IMR-90 (cell line): Measurements from ENCODE around the gene MBTPS2. TPM values are rescaled to one million over a fixed set of nuclear protein-coding genes. Genes with fewer than 3 reads are reported as not detected.

Source experiments
- ATAC-seq: fragments of 200-7000 bp; cut with Tn5 transposase; 2 replicates; pipeline ENCODE4 v1.9.1; 2020; ENCODE audit warnings: low read depth, mild to moderate bottlenecking, moderate library complexity
- BruUV-seq: library from RNA; stranded (reverse); fragments of 400-500 nt; replicated peaks from 2 replicates; lab custom pipeline; 2021; lab: Mats Ljungman, UMichigan
- CTCF ChIA-PET: fragments of 300-600 bp; formaldehyde crosslinking; extraction: SDS; loops from one replicate; lab custom pipeline; 2021; ENCODE audit warnings: antibody characterized with exemption; lab: Yijun Ruan, JAX
- POLR2A ChIA-PET: fragments of 300-600 bp; sonication (Branson Sonifier 250); formaldehyde crosslinking; loops from one replicate; lab custom pipeline; 2022; ENCODE audit warnings: antibody characterized with exemption; ENCODE audit not compliant: unreplicated experiment; lab: Charles Lee
- DNase-seq: peaks from one replicate; pipeline ENCODE4 v3.0.0; 2013
- H2AFZ ChIP-seq: replicated peaks from 2 replicates; pipeline ENCODE3; 2013; ENCODE audit warnings: low read length, mild to moderate bottlenecking; ENCODE audit not compliant: poor library complexity
- H2AK5ac ChIP-seq: 2 replicates; pipeline ENCODE4 v1.6.1; 2013; ENCODE audit warnings: low read depth, low read length, inconsistent platforms
- H2AK9ac ChIP-seq: replicated peaks from 2 replicates; pipeline ENCODE3; 2013; ENCODE audit warnings: mild to moderate bottlenecking, low read depth, low read length, moderate library complexity; ENCODE audit not compliant: poor library complexity
- H2BK120ac ChIP-seq: 2 replicates; pipeline ENCODE4 v1.6.1; 2013; ENCODE audit warnings: low read depth, low read length, inconsistent platforms
- H2BK15ac ChIP-seq: 3 replicates; pipeline ENCODE4 v1.6.1; 2013; ENCODE audit warnings: low read depth, low read length, inconsistent platforms
- H2BK20ac ChIP-seq: 2 replicates; pipeline ENCODE4 v1.6.1; 2013; ENCODE audit warnings: low read depth, mild to moderate bottlenecking, inconsistent platforms, low read length, moderate library complexity
- H2BK5ac ChIP-seq: 2 replicates; pipeline ENCODE4 v1.6.1; 2013; ENCODE audit warnings: mild to moderate bottlenecking, low read depth, low read length, inconsistent platforms; ENCODE audit not compliant: poor library complexity, severe bottlenecking
- H3K14ac ChIP-seq: replicated peaks from 2 replicates; pipeline ENCODE4 v1.6.1; 2013; ENCODE audit warnings: low read depth, low read length, inconsistent platforms
- H3K18ac ChIP-seq: 2 replicates; pipeline ENCODE4 v1.6.1; 2013; ENCODE audit warnings: low read depth, low read length, control low read depth
- H3K23ac ChIP-seq: 2 replicates; pipeline ENCODE4 v1.6.1; 2013; ENCODE audit warnings: low read depth, low read length, inconsistent platforms
- H3K27ac ChIP-seq: 2 replicates; pipeline ENCODE4 v1.5.1; 2013; ENCODE audit warnings: mild to moderate bottlenecking, control low read depth, low read length; ENCODE audit not compliant: insufficient read depth
- H3K27me3 ChIP-seq: 2 replicates; pipeline ENCODE4 v1.6.1; 2013; ENCODE audit warnings: low read length; ENCODE audit not compliant: control insufficient read depth, insufficient read depth
- H3K36me3 ChIP-seq: 2 replicates; pipeline ENCODE4 v1.6.1; 2013; ENCODE audit warnings: low read length, mixed read lengths; ENCODE audit not compliant: control insufficient read depth, insufficient read depth
- H3K4ac ChIP-seq: 2 replicates; pipeline ENCODE4 v1.6.1; 2013; ENCODE audit warnings: low read depth, low read length, inconsistent platforms
- H3K4me1 ChIP-seq: 2 replicates; pipeline ENCODE4 v1.6.1; 2013; ENCODE audit warnings: low read length, mixed read lengths; ENCODE audit not compliant: control insufficient read depth, insufficient read depth
- H3K4me2 ChIP-seq: 2 replicates; pipeline ENCODE4 v1.6.1; 2013; ENCODE audit warnings: low read depth, mild to moderate bottlenecking, control low read depth, low read length, moderate library complexity
- H3K4me3 ChIP-seq: 2 replicates; pipeline ENCODE4 v1.5.1; 2013; ENCODE audit warnings: low read depth, mild to moderate bottlenecking, control low read depth, low read length, moderate library complexity; ENCODE audit not compliant: insufficient read depth
- H3K56ac ChIP-seq: 2 replicates; pipeline ENCODE4 v1.6.1; 2013; ENCODE audit warnings: low read length, inconsistent platforms; ENCODE audit not compliant: insufficient read depth; ENCODE audit errors: extremely low read depth
- H3K79me1 ChIP-seq, 2 experiments: 2 replicates each; pipeline ENCODE4 v1.6.1; 2013; ENCODE audit warnings: low read length in 2 of 2, inconsistent platforms in 1 of 2, low read depth in 1 of 2
- H3K9ac ChIP-seq: 2 replicates; pipeline ENCODE4 v1.6.1; 2013; ENCODE audit warnings: low read depth, low read length, control low read depth
- H3K9me1 ChIP-seq: 2 replicates; pipeline ENCODE4 v1.6.1; 2013; ENCODE audit warnings: low read length, inconsistent platforms; ENCODE audit not compliant: insufficient read depth
- H3K9me3 ChIP-seq: 2 replicates; pipeline ENCODE4 v1.6.1; 2013; ENCODE audit warnings: low read length; ENCODE audit not compliant: control insufficient read depth, insufficient read depth
- H4K20me1 ChIP-seq: 2 replicates; pipeline ENCODE4 v1.6.1; 2013; ENCODE audit warnings: low read length, inconsistent platforms; ENCODE audit not compliant: insufficient read depth
- H4K5ac ChIP-seq: 2 replicates; pipeline ENCODE4 v1.6.1; 2013; ENCODE audit warnings: mild to moderate bottlenecking, low read depth, low read length, control low read depth
- H4K8ac ChIP-seq, 2 experiments: 2 replicates each; pipeline ENCODE4 v1.6.1; 2013; ENCODE audit warnings: low read depth in 2 of 2, low read length in 2 of 2, control low read depth in 1 of 2, inconsistent platforms in 1 of 2
- H4K91ac ChIP-seq: 2 replicates; pipeline ENCODE4 v1.6.1; 2013; ENCODE audit warnings: low read depth, low read length, inconsistent platforms; ENCODE audit not compliant: insufficient read depth
- BHLHE40 ChIP-seq: fragments of 150-350 bp; IDR thresholded peaks from 2 replicates; pipeline ENCODE4 v1.6.1; 2016; ENCODE audit warnings: mild to moderate bottlenecking, low read depth, low read length
- CEBPB ChIP-seq: IDR thresholded peaks from 2 replicates; pipeline ENCODE4 v1.6.1; 2012; ENCODE audit warnings: low read depth, low read length, improper control_type of control experiment
- CHD1 ChIP-seq: IDR thresholded peaks from 2 replicates; pipeline ENCODE4 v1.6.1; 2012; ENCODE audit warnings: low read depth, low read length, improper control_type of control experiment
- FOS ChIP-seq: fragments of 150-350 bp; IDR thresholded peaks from 2 replicates; pipeline ENCODE4 v1.6.1; 2016; ENCODE audit warnings: low read depth, low read length
- MAZ ChIP-seq: IDR thresholded peaks from 2 replicates; pipeline ENCODE4 v1.6.1; 2012; ENCODE audit warnings: low read depth, mild to moderate bottlenecking, low read length, improper control_type of control experiment, moderate library complexity, borderline replicate concordance
- NFE2L2 ChIP-seq: fragments of 150-350 bp; IDR thresholded peaks from 2 replicates; pipeline ENCODE4 v1.6.1; 2016; ENCODE audit warnings: low read depth, mild to moderate bottlenecking, low read length
- POLR2A ChIP-seq: IDR thresholded peaks from 2 replicates; pipeline ENCODE4 v1.6.1; 2012; ENCODE audit warnings: mild to moderate bottlenecking, low read depth, low read length
- RAD21 ChIP-seq: IDR thresholded peaks from 2 replicates; pipeline ENCODE4 v1.6.1; 2012; ENCODE audit warnings: low read length, improper control_type of control experiment
- RCOR1 ChIP-seq: IDR thresholded peaks from 2 replicates; pipeline ENCODE4 v1.6.1; 2012; ENCODE audit warnings: mild to moderate bottlenecking, low read length, improper control_type of control experiment; ENCODE audit not compliant: insufficient replicate concordance
- RFX5 ChIP-seq: IDR thresholded peaks from 2 replicates; pipeline ENCODE4 v1.8.0; 2012; ENCODE audit warnings: low read depth, mild to moderate bottlenecking, low read length, moderate library complexity
- SMC3 ChIP-seq: fragments of 150-350 bp; IDR thresholded peaks from 2 replicates; pipeline ENCODE4 v1.6.1; 2016; ENCODE audit warnings: low read depth, mild to moderate bottlenecking, antibody characterized with exemption, low read length, moderate library complexity
- dilution Hi-C: fragments of 300-500 bp; cut with HindIII; formaldehyde crosslinking; loops from one replicate; pipeline ENCODE4 v1.14.3; 2018; ENCODE audit warnings: low sequenced_read_pairs; ENCODE audit not compliant: unreplicated experiment
- in situ Hi-C: fragments of 300-500 bp; cut with MboI; formaldehyde crosslinking; loops from 3 replicates; pipeline ENCODE4 v1.14.3; 2019; ENCODE audit warnings: low sequenced_read_pairs, inconsistent platforms, mixed read lengths
- intact Hi-C: fragments of 100-400 bp; cut with micrococcal nuclease; formaldehyde crosslinking; loops from 2 replicates; pipeline ENCODE4 v1.10.0; 2022
- polyA plus RNA-seq, 3 experiments: library from polyadenylated mRNA; depleted of rRNA; stranded (reverse); fragments of >200 nt; gene quantifications; 2 replicates each; pipeline ENCODE4 v1.2.3, GENCODE V29; 2012; ENCODE audit warnings: low replicate concordance in 1 of 3
- total RNA-seq: library from RNA; depleted of rRNA; stranded (reverse); fragments of >200 nt; gene quantifications from 2 replicates; pipeline ENCODE4 v1.2.3, GENCODE V29; 2012
- TF ChIP-seq, protein P1 (sequence below): conservative IDR thresholded peaks from 2 replicates; pipeline ENCODE4 v1.5.1; 2012; ENCODE audit warnings: mild to moderate bottlenecking, low read depth, low read length, improper control_type of control experiment
- TF ChIP-seq, protein P2 (sequence below): fragments of 150-350 bp; IDR thresholded peaks from 2 replicates; pipeline ENCODE4 v1.6.1; 2016; ENCODE audit warnings: low read depth, mild to moderate bottlenecking, low read length, moderate library complexity, borderline replicate concordance
- TF ChIP-seq, protein P3 (sequence below): fragments of 150-350 bp; IDR thresholded peaks from 2 replicates; pipeline ENCODE4 v1.6.1; 2017; ENCODE audit warnings: mild to moderate bottlenecking, antibody characterized with exemption, low read length, low read depth

The MBTPS2 gene
- total and polyA plus RNA-seq, 2 of the 4 experiments (the other 2 are of a cell fraction): 4.7 to 12.4 TPM

DNA sequence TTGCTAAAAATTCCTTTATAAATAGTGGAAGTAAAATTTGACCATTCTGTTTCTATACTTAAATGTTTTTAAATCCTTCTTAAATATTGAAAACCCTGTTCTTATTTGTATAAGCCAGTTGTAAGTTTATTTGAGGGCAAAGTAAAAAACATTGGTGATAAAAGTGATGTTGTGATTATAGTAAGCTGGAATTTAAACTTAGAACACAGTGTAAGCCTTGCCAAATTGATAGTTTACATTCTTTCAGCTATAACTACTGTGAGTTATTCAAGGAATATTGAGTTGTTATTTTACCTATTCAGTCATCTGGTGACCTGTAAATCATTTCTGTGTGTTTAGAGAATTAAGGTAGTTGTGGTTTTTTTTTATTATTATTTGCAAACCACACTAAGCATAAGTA lies 26.0 kb downstream of the MBTPS2 start:
- dilution Hi-C loops (no loop called here), in situ Hi-C loops (no loop called here), intact Hi-C loops (no loop called here)
- H3K36me3 ChIP-seq: no peaks in the 10 kb centered on the region
- no peak overlapping the region for H3K4me3 ChIP-seq
- H3K9me1 ChIP-seq: peaks cover under 1% of the 10 kb centered on the region; the same call in 1 of the 2 replicates
- H2BK20ac ChIP-seq: peak overlapping the region; percentile 18; the same call in 1 of the 2 replicates
- H3K23ac ChIP-seq: no peak overlapping the region
- H3K9ac ChIP-seq: no peak overlapping the region
- peak overlapping the region; percentile 83 for H2BK5ac ChIP-seq
- CTCF ChIA-PET: interaction anchor here (0.7 kb wide), 1 partner anchor 1189 kb away, joined by 5 read pairs; no protein-coding TSS in a partner anchor
- H2AK5ac ChIP-seq: no peak overlapping the region
- no peak overlapping the region for H3K18ac ChIP-seq
- POLR2A ChIA-PET: no interaction called here
- H3K27ac ChIP-seq: peak overlapping the region; percentile 57; the same call in 1 of the 2 replicates
- no peak overlapping the region for H2AFZ ChIP-seq
- H3K79me1 ChIP-seq: peaks cover 0 to 9% of the 10 kb centered on the region in 2 experiments; a peak in 3 of 4 replicates
- H2AK9ac ChIP-seq: no peak overlapping the region
- ATAC-seq (peak; percentile 71), DNase-seq (peak; percentile 57)
- TF ChIP-seq, protein P1, sequence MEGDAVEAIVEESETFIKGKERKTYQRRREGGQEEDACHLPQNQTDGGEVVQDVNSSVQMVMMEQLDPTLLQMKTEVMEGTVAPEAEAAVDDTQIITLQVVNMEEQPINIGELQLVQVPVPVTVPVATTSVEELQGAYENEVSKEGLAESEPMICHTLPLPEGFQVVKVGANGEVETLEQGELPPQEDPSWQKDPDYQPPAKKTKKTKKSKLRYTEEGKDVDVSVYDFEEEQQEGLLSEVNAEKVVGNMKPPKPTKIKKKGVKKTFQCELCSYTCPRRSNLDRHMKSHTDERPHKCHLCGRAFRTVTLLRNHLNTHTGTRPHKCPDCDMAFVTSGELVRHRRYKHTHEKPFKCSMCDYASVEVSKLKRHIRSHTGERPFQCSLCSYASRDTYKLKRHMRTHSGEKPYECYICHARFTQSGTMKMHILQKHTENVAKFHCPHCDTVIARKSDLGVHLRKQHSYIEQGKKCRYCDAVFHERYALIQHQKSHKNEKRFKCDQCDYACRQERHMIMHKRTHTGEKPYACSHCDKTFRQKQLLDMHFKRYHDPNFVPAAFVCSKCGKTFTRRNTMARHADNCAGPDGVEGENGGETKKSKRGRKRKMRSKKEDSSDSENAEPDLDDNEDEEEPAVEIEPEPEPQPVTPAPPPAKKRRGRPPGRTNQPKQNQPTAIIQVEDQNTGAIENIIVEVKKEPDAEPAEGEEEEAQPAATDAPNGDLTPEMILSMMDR: no peak
- TF ChIP-seq FOS (no peak), POLR2A (no peak), RCOR1 (no peak), NFE2L2 (no peak), BHLHE40 (no peak), MAZ (no peak), CHD1 (no peak), CEBPB (no peak), RAD21 (no peak), SMC3 (no peak), RFX5 (no peak)
- TF ChIP-seq, protein P2, sequence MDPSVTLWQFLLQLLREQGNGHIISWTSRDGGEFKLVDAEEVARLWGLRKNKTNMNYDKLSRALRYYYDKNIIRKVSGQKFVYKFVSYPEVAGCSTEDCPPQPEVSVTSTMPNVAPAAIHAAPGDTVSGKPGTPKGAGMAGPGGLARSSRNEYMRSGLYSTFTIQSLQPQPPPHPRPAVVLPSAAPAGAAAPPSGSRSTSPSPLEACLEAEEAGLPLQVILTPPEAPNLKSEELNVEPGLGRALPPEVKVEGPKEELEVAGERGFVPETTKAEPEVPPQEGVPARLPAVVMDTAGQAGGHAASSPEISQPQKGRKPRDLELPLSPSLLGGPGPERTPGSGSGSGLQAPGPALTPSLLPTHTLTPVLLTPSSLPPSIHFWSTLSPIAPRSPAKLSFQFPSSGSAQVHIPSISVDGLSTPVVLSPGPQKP: no peak
- TF ChIP-seq, protein P3, sequence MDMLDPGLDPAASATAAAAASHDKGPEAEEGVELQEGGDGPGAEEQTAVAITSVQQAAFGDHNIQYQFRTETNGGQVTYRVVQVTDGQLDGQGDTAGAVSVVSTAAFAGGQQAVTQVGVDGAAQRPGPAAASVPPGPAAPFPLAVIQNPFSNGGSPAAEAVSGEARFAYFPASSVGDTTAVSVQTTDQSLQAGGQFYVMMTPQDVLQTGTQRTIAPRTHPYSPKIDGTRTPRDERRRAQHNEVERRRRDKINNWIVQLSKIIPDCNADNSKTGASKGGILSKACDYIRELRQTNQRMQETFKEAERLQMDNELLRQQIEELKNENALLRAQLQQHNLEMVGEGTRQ: no peak
- H4K5ac ChIP-seq: no peak overlapping the region
- no peak overlapping the region for H3K14ac ChIP-seq
- H3K9me3 ChIP-seq: no peaks in the 10 kb centered on the region
- no peak overlapping the region for H2BK120ac ChIP-seq
- peaks cover 10% of the 10 kb centered on the region for H3K4me1 ChIP-seq
- H4K8ac ChIP-seq: no peak overlapping the region
- no peaks in the 10 kb centered on the region; the same call in 1 of the 2 replicates for H3K27me3 ChIP-seq
- no peak overlapping the region for H4K91ac ChIP-seq
- BruUV-seq: no TSS peak
- no peak overlapping the region for H3K56ac ChIP-seq
- no peaks in the 10 kb centered on the region for H4K20me1 ChIP-seq
- peak overlapping the region; percentile 46; the same call in 1 of the 2 replicates for H3K4me2 ChIP-seq
- H2BK15ac ChIP-seq: no peak overlapping the region
- no peak overlapping the region; the same call in 1 of the 2 replicates for H3K4ac ChIP-seq
